GM21619 (cell line): ENCODE measurements around the gene NFIX.

Source experiments
- ATAC-seq: cut with Tn5 transposase; IDR thresholded peaks from one replicate; pipeline ENCODE4 v1.9.1; 2021; ENCODE audit not compliant: unreplicated experiment

Gene NFIX

GRCh38 chr19:13006431-13007281 lies 11.4 kb downstream of the NFIX start:
- no peak for ATAC-seq

GRCh38 chr19:13007292-13008045 lies 12.2 kb downstream of the NFIX start:
- ATAC-seq, result no peak

- ATAC-seq, result no peak
Measured at GRCh38 chr19:13008926-13009787, 13.9 kb downstream of the NFIX start.

- no peak for ATAC-seq
Measured at GRCh38 chr19:13010038-13010991, 15.0 kb downstream of the NFIX start.

- ATAC-seq, result no peak
Measured at GRCh38 chr19:13010992-13011652, 15.8 kb downstream of the NFIX start.

GRCh38 chr19:13011653-13012389 lies 16.5 kb downstream of the NFIX start:
- no peak for ATAC-seq

- ATAC-seq, result no peak
Measured at GRCh38 chr19:13012390-13012689, 17.1 kb downstream of the NFIX start.

GRCh38 chr19:13012690-13013608 lies 17.7 kb downstream of the NFIX start:
- no peak for ATAC-seq

- no peak for ATAC-seq
Measured at GRCh38 chr19:13013649-13014048, 18.4 kb downstream of the NFIX start.

- no peak for ATAC-seq
Measured at GRCh38 chr19:13014101-13014920, 19.0 kb downstream of the NFIX start.

- no peak for ATAC-seq
Measured at GRCh38 chr19:13014921-13015280, 19.6 kb downstream of the NFIX start.

GRCh38 chr19:13015361-13016223 lies 20.3 kb downstream of the NFIX start:
- ATAC-seq, result no peak

GRCh38 chr19:13016245-13016627 lies 21.0 kb downstream of the NFIX start:
- ATAC-seq, result no peak

- no peak for ATAC-seq
Measured at GRCh38 chr19:13016628-13017305, 21.5 kb downstream of the NFIX start.

- no peak for ATAC-seq
Measured at GRCh38 chr19:13017306-13018034, 22.2 kb downstream of the NFIX start.
